Activated T-cell treated with anti-CD3 and anti-CD28 coated beads for 24 hours (primary cell): ENCODE measurements around the gene P4HA2.

ENCODE experiments used
- DNase-seq: peaks from one replicate; pipeline ENCODE4 v3.0.0-alpha.2; 2020; ENCODE audit warnings: low read depth

Gene P4HA2

GRCh38 chr5:132227485-132228240 is at the start of gene P4HA2:
Gene P4HA2, minus strand, starts transcription at chr5:132227853. Its CDS starts 9,227 bp downstream, at chr5:132218626.
- peak; percentile 32 for DNase-seq

DNA sequence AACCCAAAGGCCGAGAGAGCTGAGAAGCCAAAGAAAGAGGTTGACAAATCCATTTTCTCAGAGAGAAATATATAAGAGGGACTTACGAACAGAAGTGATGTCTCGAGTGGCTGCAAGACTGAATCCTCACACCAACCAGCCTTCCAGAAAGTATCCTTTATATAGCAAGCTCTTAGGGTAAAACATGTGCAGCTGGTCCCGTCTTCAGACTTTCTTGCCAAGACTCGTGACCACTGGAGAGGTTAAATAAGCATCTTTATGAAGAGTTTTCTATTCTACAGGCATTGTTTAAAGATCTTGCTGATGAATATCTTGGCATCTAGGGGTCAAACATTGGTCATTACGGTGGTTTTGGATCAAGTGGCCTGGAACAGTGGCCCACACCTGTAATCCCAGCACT is 49.6 kb upstream of the P4HA2 start:
- DNase-seq: no peak

GRCh38 chr5:132275367-132276220 is 47.9 kb upstream of the P4HA2 start:
- DNase-seq: no peak

GRCh38 chr5:132274050-132274792 is 46.6 kb upstream of the P4HA2 start:
- DNase-seq: no peak

DNA sequence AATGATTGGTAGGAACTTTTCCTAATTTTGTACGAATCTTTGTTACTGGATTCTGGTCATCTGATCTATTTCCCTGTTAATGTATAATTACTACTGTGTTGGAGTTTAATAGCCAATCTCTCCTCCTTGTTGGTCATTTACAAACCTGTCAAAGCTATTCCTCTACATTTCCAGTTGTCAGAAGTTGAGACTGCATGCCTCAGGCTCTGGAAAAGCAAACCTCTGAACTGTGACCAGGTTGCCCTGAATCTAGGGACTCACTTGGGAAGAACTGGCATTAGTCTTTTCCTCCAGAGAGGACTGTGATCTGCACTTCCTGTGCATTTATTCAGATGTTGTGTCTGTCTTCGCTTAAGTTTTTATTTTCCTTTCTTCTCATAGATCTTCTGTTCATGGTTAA is 46.0 kb upstream of the P4HA2 start:
- no peak for DNase-seq

GRCh38 chr5:132272311-132273210 is 44.9 kb upstream of the P4HA2 start:
- peak; percentile 61 for DNase-seq

GRCh38 chr5:132271251-132272246 is 43.9 kb upstream of the P4HA2 start:
- DNase-seq: no peak

GRCh38 chr5:132270706-132271105 is 43.1 kb upstream of the P4HA2 start:
- DNase-seq: no peak

- DNase-seq: no peak
Observed at GRCh38 chr5:132270335-132270665, 42.6 kb upstream of the P4HA2 start.

DNA sequence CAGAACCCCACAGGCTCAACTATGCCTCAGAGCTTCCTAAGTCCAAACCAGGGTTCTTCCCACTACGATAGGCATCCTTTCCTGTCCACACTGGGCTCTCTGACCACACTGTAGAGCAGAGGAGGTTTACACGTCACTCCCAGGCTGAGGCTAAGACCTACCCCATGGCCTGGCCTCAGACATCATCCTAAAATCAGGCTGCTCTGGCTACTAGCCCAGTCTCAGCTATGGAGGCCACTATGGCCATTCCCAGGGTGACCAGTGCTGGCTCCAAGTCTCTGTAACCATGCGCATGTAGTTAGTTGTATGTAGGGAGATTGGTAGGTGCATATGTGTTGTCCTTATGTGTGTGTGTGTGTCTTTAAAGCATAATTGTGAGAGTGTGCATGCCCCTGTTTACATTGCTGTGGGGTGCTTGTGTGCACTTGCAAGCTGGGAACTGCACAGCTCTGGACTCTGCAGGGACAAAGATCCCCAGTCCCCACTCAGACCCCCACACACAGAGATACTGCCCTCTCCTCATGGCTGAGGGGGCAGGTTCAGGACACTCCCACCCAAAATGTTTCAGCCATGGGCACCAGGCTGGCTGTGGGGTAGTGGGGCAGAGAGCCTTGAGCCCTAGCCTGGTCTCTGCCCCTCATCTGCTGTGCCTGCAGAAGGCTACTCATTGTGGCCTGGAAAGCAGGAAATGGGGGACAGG is 42.1 kb upstream of the P4HA2 start:
- DNase-seq: no peak

GRCh38 chr5:132268769-132269551 is 41.3 kb upstream of the P4HA2 start:
- no peak for DNase-seq

DNA sequence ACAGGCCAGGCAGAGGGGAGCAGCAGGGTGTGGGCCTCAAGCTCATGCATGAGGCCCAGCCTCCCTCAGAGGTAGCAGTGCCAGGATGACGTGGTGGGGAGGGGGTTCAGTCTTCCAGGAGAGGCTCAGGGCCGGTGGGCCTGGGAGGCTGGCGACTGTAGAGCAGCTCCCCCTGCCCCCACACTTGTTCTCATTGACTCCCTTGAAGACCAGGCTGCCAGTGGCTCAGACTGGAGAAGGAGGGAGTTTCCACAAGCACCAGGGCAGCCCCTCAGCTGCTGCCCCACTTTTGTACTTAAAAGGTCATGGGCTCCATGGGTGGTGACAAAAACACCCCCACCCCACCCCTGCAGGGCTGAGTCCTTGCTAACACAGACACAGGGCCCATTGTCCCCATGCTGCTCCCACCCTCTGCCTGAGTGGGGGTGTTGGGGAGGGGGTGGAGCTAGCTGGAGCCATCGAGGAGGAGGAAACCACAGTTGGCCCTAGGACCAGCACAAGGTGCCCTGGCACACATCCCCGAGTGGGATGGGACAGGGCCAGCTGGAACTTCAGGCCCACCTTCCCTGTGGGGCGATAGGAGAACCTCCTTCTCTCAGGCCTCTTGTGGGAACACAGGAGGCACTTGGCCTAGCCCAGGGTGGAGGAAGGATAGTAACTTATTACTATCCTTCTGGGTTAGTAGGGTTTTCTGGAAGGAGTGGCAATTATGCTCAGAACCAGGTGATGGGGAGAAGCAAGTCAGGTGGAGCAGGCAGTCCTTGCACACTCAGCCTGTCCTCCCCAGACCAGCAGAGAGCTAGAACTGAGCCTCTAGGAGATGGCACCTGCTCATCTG is 40.5 kb upstream of the P4HA2 start:
- DNase-seq: no peak

GRCh38 chr5:132267166-132267739 is 39.6 kb upstream of the P4HA2 start:
- DNase-seq: no peak

DNA sequence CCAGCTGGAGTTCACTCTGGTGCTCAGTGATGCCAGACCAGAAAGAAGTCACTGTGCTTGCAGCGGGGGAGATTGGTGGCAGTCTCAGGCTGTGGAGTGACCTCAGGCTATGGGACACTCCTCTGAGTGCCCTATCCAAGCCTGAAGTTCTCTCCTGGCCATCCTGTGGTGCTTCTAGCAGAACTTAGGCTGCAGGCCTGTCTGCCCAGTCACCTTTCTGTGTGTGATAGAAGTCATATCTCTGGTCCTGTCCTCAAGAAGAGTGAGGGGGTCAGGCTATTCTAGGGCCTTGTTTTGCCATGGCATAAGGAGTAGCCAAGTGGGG is 39.1 kb upstream of the P4HA2 start:
- no peak for DNase-seq

DNA sequence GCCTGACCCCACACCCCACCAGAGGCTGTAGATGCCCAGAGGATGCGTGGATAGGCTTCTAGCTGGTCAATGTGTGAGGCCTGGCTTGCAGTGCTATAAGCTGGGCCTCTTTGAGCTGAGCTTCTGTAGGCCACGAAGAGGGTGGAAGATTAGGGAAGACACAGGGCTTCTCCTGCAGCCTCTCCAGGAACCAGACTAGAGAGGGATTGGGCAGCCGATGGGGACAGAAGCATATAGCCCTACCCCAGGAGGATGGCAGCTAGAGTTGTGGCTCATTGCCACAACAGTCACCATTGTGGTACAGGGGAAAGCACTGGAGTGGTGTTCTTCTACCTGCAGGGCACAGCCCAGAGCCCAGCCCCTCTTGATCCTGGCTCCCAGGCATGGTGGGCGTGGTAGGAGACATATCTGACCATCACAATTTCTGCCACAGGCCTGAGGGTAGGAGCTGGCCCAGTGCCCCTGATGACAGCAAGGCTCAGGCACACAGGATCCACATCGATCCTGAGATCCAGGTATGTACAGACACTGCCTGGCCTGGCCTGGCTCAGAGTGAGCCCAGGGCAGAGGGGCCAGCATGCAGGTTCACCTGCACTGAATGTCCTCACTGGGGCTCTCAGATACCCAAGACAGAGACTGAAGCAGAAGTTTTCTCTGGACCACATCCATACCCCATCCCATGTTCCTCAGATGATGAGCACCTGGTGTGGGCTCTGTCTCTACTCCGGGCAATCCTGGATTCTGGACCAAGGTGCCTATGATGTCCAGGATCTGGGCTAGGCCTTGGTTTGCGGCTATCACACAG is 38.6 kb upstream of the P4HA2 start:
- DNase-seq: no peak

GRCh38 chr5:132265336-132266030 is 37.8 kb upstream of the P4HA2 start:
- DNase-seq: no peak
